OCI-LY1 (cell line): ENCODE data around the gene TTC28.

Experiments
- H2AFZ ChIP-seq: fragments of 200-600 bp; sonication (generic), shearing (Covaris generic); 2 replicates; pipeline ENCODE4 v1.6.0; 2014; ENCODE audit warnings: antibody characterized with exemption, mild to moderate bottlenecking, low read length
- H3F3A ChIP-seq: fragments of 200-600 bp; sonication (generic), shearing (Covaris generic); 2 replicates; pipeline ENCODE4 v1.6.0; 2014; ENCODE audit warnings: mild to moderate bottlenecking, antibody characterized with exemption, low read length, moderate library complexity; ENCODE audit not compliant: insufficient read depth
- H3K27ac ChIP-seq: fragments of 200-600 bp; sonication (generic); 2 replicates; pipeline ENCODE4 v1.5.1; 2014; ENCODE audit warnings: low read length, mixed run types, mild to moderate bottlenecking, low read depth; ENCODE audit not compliant: poor library complexity, severe bottlenecking
- H3K27me3 ChIP-seq: fragments of 200-600 bp; sonication (generic); 2 replicates; pipeline ENCODE4 v1.6.0; 2014; ENCODE audit warnings: antibody characterized with exemption, mild to moderate bottlenecking, low read length, moderate library complexity; ENCODE audit not compliant: insufficient read depth
- H3K36me3 ChIP-seq: fragments of 200-600 bp; sonication (generic); 2 replicates; pipeline ENCODE4 v1.6.1; 2014; ENCODE audit warnings: mild to moderate bottlenecking, antibody characterized with exemption, low read length, moderate library complexity, mixed read lengths; ENCODE audit not compliant: insufficient read depth
- H3K4me1 ChIP-seq: fragments of 200-600 bp; sonication (generic); 2 replicates; pipeline ENCODE4 v1.5.1; 2014; ENCODE audit warnings: mild to moderate bottlenecking, low read length, moderate library complexity; ENCODE audit not compliant: insufficient read depth, severe bottlenecking
- H3K4me2 ChIP-seq: fragments of 200-600 bp; sonication (generic), shearing (Covaris generic); 2 replicates; pipeline ENCODE4 v1.6.1; 2014; ENCODE audit warnings: low read length
- H3K4me3 ChIP-seq: fragments of 200-600 bp; sonication (generic); 2 replicates; pipeline ENCODE4 v1.5.1; 2014; ENCODE audit warnings: low read length, low read depth, mild to moderate bottlenecking, mixed read lengths; ENCODE audit not compliant: poor library complexity, severe bottlenecking
- H3K79me2 ChIP-seq: fragments of 200-600 bp; shearing (Covaris generic); 2 replicates; pipeline ENCODE4 v1.6.1; 2016; ENCODE audit warnings: mixed run types, low read length, mixed read lengths; ENCODE audit not compliant: insufficient read depth
- H3K9ac ChIP-seq: fragments of 200-600 bp; sonication (generic), shearing (Covaris generic); 2 replicates; pipeline ENCODE4 v1.6.1; 2014; ENCODE audit warnings: mild to moderate bottlenecking, low read length, mixed read lengths
- H3K9me2 ChIP-seq: fragments of 200-600 bp; sonication (generic), shearing (Covaris generic); 2 replicates; pipeline ENCODE4 v1.6.1; 2014; ENCODE audit warnings: low read depth, mild to moderate bottlenecking, low read length, mixed read lengths
- H3K9me3 ChIP-seq: fragments of 200-600 bp; shearing (Covaris generic); 2 replicates; pipeline ENCODE4 v1.6.1; 2014; ENCODE audit warnings: low read length, mixed read lengths
- H4K20me1 ChIP-seq: fragments of 200-600 bp; sonication (generic), shearing (Covaris generic); 2 replicates; pipeline ENCODE4 v1.6.0; 2016; ENCODE audit warnings: mild to moderate bottlenecking, low read length; ENCODE audit not compliant: insufficient read depth
- CTCF ChIP-seq: fragments of 200-600 bp; sonication (generic), shearing (Covaris generic); IDR thresholded peaks from 2 replicates; pipeline ENCODE4 v1.5.1; 2017; ENCODE audit warnings: mild to moderate bottlenecking, antibody characterized with exemption, low read length, moderate library complexity, mixed read lengths
- EZH2 ChIP-seq: fragments of 200-600 bp; sonication (generic), shearing (Covaris generic); IDR thresholded peaks from 2 replicates; pipeline ENCODE4 v1.8.0; 2017; ENCODE audit warnings: borderline replicate concordance, mixed run types, mild to moderate bottlenecking, antibody characterized with exemption, low read length, moderate library complexity, mixed read lengths

The TTC28 gene

GRCh38 chr22:28250036-28250695 is 429.5 kb downstream of the TTC28 start:
- Histone ChIP-seq H3K9me3 (no peaks in the 10 kb centered on the region), H3K79me2 (no peaks in the 10 kb centered on the region), H3F3A (no peaks in the 10 kb centered on the region), H3K27ac (no peak overlapping the region), H3K27me3 (no peaks in the 10 kb centered on the region), H3K9ac (no peak overlapping the region), H3K4me2 (no peak overlapping the region), H3K4me3 (no peak overlapping the region), H2AFZ (no peak overlapping the region), H4K20me1 (no peaks in the 10 kb centered on the region), H3K36me3 (no peaks in the 10 kb centered on the region), H3K4me1 (no peaks in the 10 kb centered on the region), H3K9me2 (no peaks in the 10 kb centered on the region)
- TF ChIP-seq CTCF (no peak), EZH2 (no peak)

GRCh38 chr22:28249402-28249801 is 430.2 kb downstream of the TTC28 start:
- no peak overlapping the region for H3K9ac ChIP-seq
- no peaks in the 10 kb centered on the region for H3K9me3 ChIP-seq
- no peak overlapping the region for H3K4me3 ChIP-seq
- H4K20me1 ChIP-seq: no peaks in the 10 kb centered on the region
- H3K9me2 ChIP-seq: no peaks in the 10 kb centered on the region
- no peak overlapping the region for H2AFZ ChIP-seq
- H3K27ac ChIP-seq: no peak overlapping the region
- no peaks in the 10 kb centered on the region for H3K79me2 ChIP-seq
- no peak for TF ChIP-seq EZH2
- no peak for TF ChIP-seq CTCF
- H3K4me1 ChIP-seq: no peaks in the 10 kb centered on the region
- no peaks in the 10 kb centered on the region for H3F3A ChIP-seq
- no peaks in the 10 kb centered on the region for H3K27me3 ChIP-seq
- H3K36me3 ChIP-seq: no peaks in the 10 kb centered on the region
- H3K4me2 ChIP-seq: no peak overlapping the region

GRCh38 chr22:28247667-28248363 is 431.8 kb downstream of the TTC28 start:
- no peaks in the 10 kb centered on the region for H3K27me3 ChIP-seq
- H2AFZ ChIP-seq: no peak overlapping the region
- no peak overlapping the region for H3K4me3 ChIP-seq
- no peaks in the 10 kb centered on the region for H3K4me1 ChIP-seq
- H3K79me2 ChIP-seq: no peaks in the 10 kb centered on the region
- H3K4me2 ChIP-seq: no peak overlapping the region
- TF ChIP-seq EZH2 (no peak), CTCF (no peak)
- no peaks in the 10 kb centered on the region for H4K20me1 ChIP-seq
- no peaks in the 10 kb centered on the region for H3F3A ChIP-seq
- H3K36me3 ChIP-seq: no peaks in the 10 kb centered on the region
- H3K9me3 ChIP-seq: no peaks in the 10 kb centered on the region
- H3K9ac ChIP-seq: no peak overlapping the region
- no peaks in the 10 kb centered on the region for H3K9me2 ChIP-seq
- H3K27ac ChIP-seq: no peak overlapping the region
